HG03442 (cell line): ENCODE results near the gene RAD54L2.
"Not testable (repeated sequence)": the region's sequence is repeated elsewhere in the genome, so short reads cannot be mapped to it uniquely, and the experiment has no call there.

Experiments used
- ATAC-seq: cut with Tn5 transposase; IDR thresholded peaks from one replicate; pipeline ENCODE4 v1.9.1; 2021; ENCODE audit warnings: mild to moderate bottlenecking, moderate library complexity; ENCODE audit not compliant: unreplicated experiment

RAD54L2 gene

GRCh38 chr3:51542596-51542995, 4.1 kb downstream of the RAD54L2 start:
- ATAC-seq: not testable (repeated sequence)

- ATAC-seq: no peak
Observed at GRCh38 chr3:51544011-51544775, 5.7 kb downstream of the RAD54L2 start.

GRCh38 chr3:51547274-51547673, 8.8 kb downstream of the RAD54L2 start:
- ATAC-seq: no peak

- no peak for ATAC-seq
Observed at GRCh38 chr3:51549311-51549710, 10.8 kb downstream of the RAD54L2 start.

- ATAC-seq: no peak
Observed at GRCh38 chr3:51550080-51550819, 11.7 kb downstream of the RAD54L2 start.

- no peak for ATAC-seq
Observed at GRCh38 chr3:51557993-51558392, 19.5 kb downstream of the RAD54L2 start.

- no peak for ATAC-seq
Observed at GRCh38 chr3:51559411-51559888, 20.9 kb downstream of the RAD54L2 start.

- ATAC-seq: no peak
Observed at GRCh38 chr3:51559961-51560360, 21.4 kb downstream of the RAD54L2 start.

- ATAC-seq: not testable (repeated sequence)
Observed at GRCh38 chr3:51562403-51562802, 23.9 kb downstream of the RAD54L2 start.

GRCh38 chr3:51568036-51568435, 29.5 kb downstream of the RAD54L2 start:
- no peak for ATAC-seq

- ATAC-seq: no peak
Observed at GRCh38 chr3:51568996-51569395, 30.5 kb downstream of the RAD54L2 start.

GRCh38 chr3:51578238-51578637, 39.7 kb downstream of the RAD54L2 start:
- no peak for ATAC-seq

- no peak for ATAC-seq
Observed at GRCh38 chr3:51580418-51580817, 41.9 kb downstream of the RAD54L2 start.

GRCh38 chr3:51581524-51581923, 43.0 kb downstream of the RAD54L2 start:
- ATAC-seq: no peak

- no peak for ATAC-seq
Observed at GRCh38 chr3:51585197-51585596, 46.7 kb downstream of the RAD54L2 start.

GRCh38 chr3:51585871-51586270, 47.4 kb downstream of the RAD54L2 start:
- ATAC-seq: no peak
